Osteoblast (primary cell): ENCODE results near the gene KRT12. TPM values are rescaled to one million over a fixed set of nuclear protein-coding genes. Genes with fewer than 3 reads are reported as not detected.
A peak's percentile ranks its signal among the peaks of the same experiment; 100 is the strongest.

Experiments
- DNase-seq: peaks from one replicate; pipeline ENCODE4 v3.0.0; 2011; ENCODE audit warnings: low spot score, mixed read lengths; ENCODE audit not compliant: insufficient read length; ENCODE audit errors: missing footprints
- H2AFZ ChIP-seq: 2 replicates; pipeline ENCODE4 v1.6.0; 2011; ENCODE audit warnings: mild to moderate bottlenecking, low read length
- H3K27ac ChIP-seq: 2 replicates; pipeline ENCODE4 v1.5.1; 2011; ENCODE audit warnings: mild to moderate bottlenecking, low read depth, low read length, moderate library complexity
- H3K27me3 ChIP-seq: 2 replicates; pipeline ENCODE4 v1.6.0; 2012; ENCODE audit warnings: mild to moderate bottlenecking, control low read depth, inconsistent platforms, low read length, moderate library complexity; ENCODE audit not compliant: insufficient read depth
- H3K36me3 ChIP-seq: 2 replicates; pipeline ENCODE4 v1.5.1; 2011; ENCODE audit warnings: mild to moderate bottlenecking, low read length, control low read depth, moderate library complexity; ENCODE audit not compliant: insufficient read depth
- H3K4me1 ChIP-seq: 2 replicates; pipeline ENCODE4 v1.5.1; 2011; ENCODE audit warnings: mild to moderate bottlenecking, low read length, control low read depth, moderate library complexity; ENCODE audit not compliant: insufficient read depth
- H3K4me2 ChIP-seq: 2 replicates; pipeline ENCODE4 v1.6.0; 2011; ENCODE audit warnings: mild to moderate bottlenecking, low read length; ENCODE audit not compliant: insufficient read depth
- H3K4me3 ChIP-seq: fragments of 200-600 bp; sonication (generic); 3 replicates; pipeline ENCODE4 v1.5.1; 2012; ENCODE audit warnings: mild to moderate bottlenecking, low read length, inconsistent platforms; ENCODE audit not compliant: insufficient read depth
- H3K79me2 ChIP-seq: 2 replicates; pipeline ENCODE4 v1.6.0; 2012; ENCODE audit warnings: mild to moderate bottlenecking, low read length, control low read depth, inconsistent platforms; ENCODE audit not compliant: insufficient read depth
- H3K9me3 ChIP-seq: 2 replicates; pipeline ENCODE4 v1.5.1; 2011; ENCODE audit warnings: low read depth, low read length, control low read depth
- H4K20me1 ChIP-seq: 2 replicates; pipeline ENCODE4 v1.6.0; 2012; ENCODE audit warnings: mild to moderate bottlenecking, low read length, control low read depth; ENCODE audit not compliant: insufficient read depth
- CTCF ChIP-seq: IDR thresholded peaks from 2 replicates; pipeline ENCODE4 v1.5.1; 2011; ENCODE audit warnings: mild to moderate bottlenecking, low read depth, low read length, moderate library complexity; ENCODE audit errors: extremely low read depth
- total RNA-seq: library from RNA; depleted of rRNA; stranded (reverse); fragments of >200 nt; gene quantifications from 2 replicates; pipeline ENCODE4 v1.2.3, GENCODE V29; 2012

The KRT12 gene
- total RNA-seq, 1 donor = not detected

GRCh38 chr17:40895106-40895730 lies 28.2 kb upstream of the KRT12 start:
- H3K4me2 ChIP-seq = no peak overlapping the region
- H3K4me1 ChIP-seq = no peaks in the 10 kb centered on the region
- no peak overlapping the region for H3K4me3 ChIP-seq
- TF ChIP-seq CTCF = no peak
- H2AFZ ChIP-seq = peak overlapping the region; percentile 17
- no peak overlapping the region for H3K27ac ChIP-seq
- H3K27me3 ChIP-seq = no peaks in the 10 kb centered on the region
- no peaks in the 10 kb centered on the region for H3K9me3 ChIP-seq
- H4K20me1 ChIP-seq = no peaks in the 10 kb centered on the region
- peak; percentile 49 for DNase-seq
- H3K36me3 ChIP-seq = no peaks in the 10 kb centered on the region
- H3K79me2 ChIP-seq = no peaks in the 10 kb centered on the region

- H3K4me3 ChIP-seq = no peak overlapping the region
- peaks cover 9% of the 10 kb centered on the region for H3K27me3 ChIP-seq
- TF ChIP-seq CTCF = no peak
- no peaks in the 10 kb centered on the region for H3K9me3 ChIP-seq
- H3K4me2 ChIP-seq = no peak overlapping the region
- H3K27ac ChIP-seq = no peak overlapping the region
- no peak for DNase-seq
- H3K4me1 ChIP-seq = no peaks in the 10 kb centered on the region
- no peaks in the 10 kb centered on the region for H4K20me1 ChIP-seq
- no peaks in the 10 kb centered on the region for H3K36me3 ChIP-seq
- H3K79me2 ChIP-seq = no peaks in the 10 kb centered on the region
- no peak overlapping the region for H2AFZ ChIP-seq
Measured at GRCh38 chr17:40888196-40888720, 21.2 kb upstream of the KRT12 start.

- DNase-seq = no peak
- Histone ChIP-seq H3K27ac (no peak overlapping the region), H3K27me3 (peaks cover 9% of the 10 kb centered on the region), H3K9me3 (no peaks in the 10 kb centered on the region), H3K79me2 (no peaks in the 10 kb centered on the region), H3K4me2 (no peak overlapping the region), H3K4me1 (no peaks in the 10 kb centered on the region), H3K36me3 (no peaks in the 10 kb centered on the region), H4K20me1 (no peaks in the 10 kb centered on the region), H2AFZ (no peak overlapping the region), H3K4me3 (no peak overlapping the region)
- TF ChIP-seq CTCF = no peak
Measured at GRCh38 chr17:40886090-40886489, 19.1 kb upstream of the KRT12 start.

GRCh38 chr17:40884708-40885512 lies 17.9 kb upstream of the KRT12 start, which contains the start of gene KRT20:
KRT20 (minus strand) TSS chr17:40885242; CDS start chr17:40885185, 57 bp downstream.
- Histone ChIP-seq H3K27me3 (peaks cover 8% of the 10 kb centered on the region), H3K27ac (no peak within 1 kb of the TSS), H3K36me3 (no peaks in the 10 kb centered on the region), H2AFZ (no peak within 1 kb of the TSS), H3K79me2 (no peaks in the 10 kb centered on the region), H3K4me3 (no peak within 1 kb of the TSS), H4K20me1 (no peaks in the 10 kb centered on the region), H3K4me1 (no peaks in the 10 kb centered on the region), H3K4me2 (no peak within 1 kb of the TSS), H3K9me3 (no peaks in the 10 kb centered on the region)
- DNase-seq = peak; percentile 58
- peak; percentile 32 for TF ChIP-seq CTCF
